SU-DHL-6 (cell line): ENCODE measurements around the gene CHERP.
"Not testable (repeated sequence)": the region's sequence is repeated elsewhere in the genome, so short reads cannot be mapped to it uniquely, and the experiment has no call there.

Experiments used
- EZH2phosphoT487 ChIP-seq: fragments of 200-600 bp; sonication (generic), shearing (Covaris generic); conservative IDR thresholded peaks from 2 replicates; pipeline ENCODE4 v1.6.1; 2018; ENCODE audit warnings: mild to moderate bottlenecking, antibody characterized with exemption, low read length, moderate library complexity, mixed read lengths
- TF ChIP-seq, protein P1 (sequence below): fragments of 200-600 bp; sonication (generic); IDR thresholded peaks from one replicate; pipeline ENCODE4 v1.5.1; 2017; ENCODE audit warnings: antibody characterized with exemption, mild to moderate bottlenecking, low read length, moderate library complexity; ENCODE audit not compliant: insufficient read depth, poor library complexity, severe bottlenecking

- TF ChIP-seq, protein P1, sequence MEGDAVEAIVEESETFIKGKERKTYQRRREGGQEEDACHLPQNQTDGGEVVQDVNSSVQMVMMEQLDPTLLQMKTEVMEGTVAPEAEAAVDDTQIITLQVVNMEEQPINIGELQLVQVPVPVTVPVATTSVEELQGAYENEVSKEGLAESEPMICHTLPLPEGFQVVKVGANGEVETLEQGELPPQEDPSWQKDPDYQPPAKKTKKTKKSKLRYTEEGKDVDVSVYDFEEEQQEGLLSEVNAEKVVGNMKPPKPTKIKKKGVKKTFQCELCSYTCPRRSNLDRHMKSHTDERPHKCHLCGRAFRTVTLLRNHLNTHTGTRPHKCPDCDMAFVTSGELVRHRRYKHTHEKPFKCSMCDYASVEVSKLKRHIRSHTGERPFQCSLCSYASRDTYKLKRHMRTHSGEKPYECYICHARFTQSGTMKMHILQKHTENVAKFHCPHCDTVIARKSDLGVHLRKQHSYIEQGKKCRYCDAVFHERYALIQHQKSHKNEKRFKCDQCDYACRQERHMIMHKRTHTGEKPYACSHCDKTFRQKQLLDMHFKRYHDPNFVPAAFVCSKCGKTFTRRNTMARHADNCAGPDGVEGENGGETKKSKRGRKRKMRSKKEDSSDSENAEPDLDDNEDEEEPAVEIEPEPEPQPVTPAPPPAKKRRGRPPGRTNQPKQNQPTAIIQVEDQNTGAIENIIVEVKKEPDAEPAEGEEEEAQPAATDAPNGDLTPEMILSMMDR = not testable (repeated sequence)
- TF ChIP-seq EZH2phosphoT487 = not testable (repeated sequence)
These were observed 9.7 kb upstream of the CHERP start for GRCh38 chr19:16551902-16552301.
